ENCODE measurements around the gene KRTAP5-3. TPM values are rescaled to one million over a fixed set of nuclear protein-coding genes. Genes with fewer than 3 reads are reported as not detected.

Gene KRTAP5-3
- total RNA-seq, 1 donor from 2014 or later: not detected

- H3K36me3 Mint-ChIP-seq: no peaks in the 10 kb centered on the region
- H3K9me3 Mint-ChIP-seq: no peaks in the 10 kb centered on the region
- no peaks in the 10 kb centered on the region for H3K27me3 Mint-ChIP-seq (ENCODE audit: low read depth)
- TF ChIP-seq CTCF (IDR thresholded peaks at IDR 0.05; ENCODE audit: unreplicated experiment): no peak
- peaks cover 7% of the 10 kb centered on the region for H3K4me1 Mint-ChIP-seq
- H3K4me3 Mint-ChIP-seq: no peak overlapping the region
- no peak for DNase-seq (ENCODE audit: low spot score in 2 of 2, unreplicated experiment in 2 of 2)
- no peak overlapping the region for H3K27ac Mint-ChIP-seq
Observed at GRCh38 chr11:1560002-1560648, 48.1 kb downstream of the KRTAP5-3 start.

GRCh38 chr11:1559111-1559951 lies 48.9 kb downstream of the KRTAP5-3 start:
- peaks cover 7% of the 10 kb centered on the region for H3K4me1 Mint-ChIP-seq
- no peak for TF ChIP-seq CTCF (IDR thresholded peaks at IDR 0.05; ENCODE audit: unreplicated experiment)

GRCh38 chr11:1558775-1559110 lies 49.5 kb downstream of the KRTAP5-3 start:
- H3K4me3 Mint-ChIP-seq: no peak overlapping the region
- TF ChIP-seq CTCF (IDR thresholded peaks at IDR 0.05; ENCODE audit: unreplicated experiment): no peak
- no peak for DNase-seq (ENCODE audit: low spot score in 2 of 2, unreplicated experiment in 2 of 2)
- peaks cover 8% of the 10 kb centered on the region for H3K4me1 Mint-ChIP-seq
- H3K27me3 Mint-ChIP-seq (ENCODE audit: low read depth): peaks cover 7% of the 10 kb centered on the region
- H3K27ac Mint-ChIP-seq: peak overlapping the region; percentile 30
- H3K9me3 Mint-ChIP-seq: no peaks in the 10 kb centered on the region
- H3K36me3 Mint-ChIP-seq: no peaks in the 10 kb centered on the region

More at GRCh38 chr11:1559111-1559951, 48.9 kb downstream of the KRTAP5-3 start:
- Mint-ChIP-seq H3K36me3 (no peaks in the 10 kb centered on the region), H3K9me3 (no peaks in the 10 kb centered on the region), H3K4me3 (no peak overlapping the region), H3K27ac (no peak overlapping the region), H3K27me3 (ENCODE audit: low read depth) (peaks cover 1% of the 10 kb centered on the region)
- DNase-seq (ENCODE audit: low spot score in 2 of 2, unreplicated experiment in 2 of 2): no peak

GRCh38 chr11:1557904-1558774 lies 50.1 kb downstream of the KRTAP5-3 start:
- Mint-ChIP-seq H3K27ac (peak overlapping the region; percentile 30), H3K36me3 (no peaks in the 10 kb centered on the region), H3K27me3 (ENCODE audit: low read depth) (peaks cover 13% of the 10 kb centered on the region), H3K4me3 (no peak overlapping the region), H3K4me1 (peaks cover 8% of the 10 kb centered on the region), H3K9me3 (no peaks in the 10 kb centered on the region)
- TF ChIP-seq CTCF (IDR thresholded peaks at IDR 0.05; ENCODE audit: unreplicated experiment): no peak
- no peak for DNase-seq (ENCODE audit: low spot score in 2 of 2, unreplicated experiment in 2 of 2)

Other genes starting within 250 kb of the KRTAP5-3 start
- gene BRSK2, start 218.5 kb downstream of the KRTAP5-3 start, total RNA-seq: 4.6 to 6.8 TPM (median 4.9 TPM) in 3 replicates
- gene MOB2, start 121.7 kb downstream of the KRTAP5-3 start, total RNA-seq: 27.6 to 31.3 TPM (median 28.1 TPM) in 3 replicates
- gene DUSP8, start 36.2 kb downstream of the KRTAP5-3 start, total RNA-seq: 7.8 to 9.1 TPM (median 8.9 TPM) in 3 replicates
- not detected in 3 replicates for gene KRTAP5-1, start 23.2 kb downstream of the KRTAP5-3 start, total RNA-seq
- gene KRTAP5-2, start 10.2 kb downstream of the KRTAP5-3 start, total RNA-seq: not detected in 3 replicates
- gene KRTAP5-4, start 13.7 kb upstream of the KRTAP5-3 start, total RNA-seq: not detected in 3 replicates
- gene KRTAP5-5, start 21.3 kb upstream of the KRTAP5-3 start, total RNA-seq: not detected in 3 replicates
- not detected in 3 replicates for gene KRTAP5-6, start 88.7 kb upstream of the KRTAP5-3 start, total RNA-seq
- gene IFITM10, start 142.1 kb upstream of the KRTAP5-3 start, total RNA-seq: 2.2 to 2.8 TPM (median 2.7 TPM) in 3 replicates
- gene CTSD, start 155.5 kb upstream of the KRTAP5-3 start, total RNA-seq: 139 to 142 TPM (median 140 TPM) in 3 replicates
- 1.2 to 2.1 TPM (median 1.9 TPM) in 3 replicates for gene SYT8, start 226.5 kb upstream of the KRTAP5-3 start, total RNA-seq
- gene TNNI2, start 230.5 kb upstream of the KRTAP5-3 start, total RNA-seq: 0.59 to 1.3 TPM in 2 of 3 replicates, not detected in the other
- gene LSP1, start 244.6 kb upstream of the KRTAP5-3 start, total RNA-seq: 4.9 to 5.2 TPM (median 4.9 TPM) in 3 replicates